Left cardiac atrium (tissue), 4 donors: Measurements from ENCODE around the gene BRD8. TPM values are rescaled to one million over a fixed set of nuclear protein-coding genes. Genes with fewer than 3 reads are reported as not detected.
A peak's percentile ranks its signal among the peaks of the same experiment; 100 is the strongest.
"Not testable (repeated sequence)": the region's sequence is repeated elsewhere in the genome, so short reads cannot be mapped to it uniquely, and the experiment has no call there.

Experiments
- ATAC-seq, 2 donors: fragments of 200-7000 bp; cut with Tn5 transposase; one replicate each; pipeline ENCODE4 v1.9.1; 2020; ENCODE audit warnings: mild to moderate bottlenecking in 2 of 2, moderate library complexity in 2 of 2
- DNase-seq: peaks from one replicate; pipeline ENCODE4 v3.0.0-alpha.2; 2020
- intact Hi-C, 2 donors: fragments of 100-400 bp; cut with DNase I; formaldehyde crosslinking; loops; one replicate each; pipeline versions ENCODE4 v1.14.1 to v1.15.1; 2022 to 2023
- total RNA-seq, 2 donors: library from RNA; stranded (reverse); fragmentation: NEBNext Ultra II Directional; extraction: Animal tissue kit (Norgen Biotek cat#: 25700); gene quantifications; one replicate each; pipeline ENCODE4 v1.2.1, GENCODE V29; 2021
- donor health status: DM: no; HTN: yes; CAD: no.
- donor health status: DM: no; HTN: yes; CAD: no; lungs with severe emphysema.
- donor health status: DM: yes; HTN: yes; CAD: no.
- donor health status: Dilated cardiomyopathy.

Gene BRD8
- total RNA-seq, 2 donors from 2014 or later = 19.8 to 34.7 TPM

DNA sequence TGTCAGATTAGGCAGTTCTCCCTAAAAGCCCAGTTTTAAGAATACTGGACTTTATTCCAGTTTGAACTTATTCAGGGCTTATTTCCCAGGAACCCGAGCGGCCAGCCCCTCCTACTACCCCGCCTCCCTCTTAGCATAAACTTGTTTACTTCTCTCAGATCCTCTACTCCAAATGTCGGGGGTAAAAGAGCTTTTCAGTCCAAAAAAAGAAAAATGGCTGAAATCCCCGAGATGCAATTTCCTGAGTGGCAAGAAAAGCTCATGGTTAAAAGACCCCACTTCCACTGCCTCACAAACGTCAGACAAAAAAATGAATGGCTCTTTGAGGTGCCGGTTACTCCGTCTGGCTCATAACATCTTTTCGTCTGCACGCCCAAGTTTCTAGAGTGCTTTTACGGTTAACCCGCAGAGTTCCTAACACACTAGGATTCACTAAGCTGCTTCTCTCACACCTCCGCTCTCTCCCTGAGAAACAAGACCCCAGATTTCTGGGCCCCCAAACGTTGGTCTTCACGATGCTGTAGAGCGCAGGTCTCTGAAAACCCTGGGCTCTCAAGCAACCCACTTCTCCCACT, 402 bp downstream of the BRD8 start:
- ATAC-seq (peak; percentile 50 to 61), DNase-seq (peak; percentile 28)
- intact Hi-C loops = no loop called here

- intact Hi-C loops = no loop called here
- no peak for DNase-seq
- ATAC-seq = no peak
These were observed 8.1 kb downstream of the BRD8 start for GRCh38 chr5:138170299-138170698.

DNA sequence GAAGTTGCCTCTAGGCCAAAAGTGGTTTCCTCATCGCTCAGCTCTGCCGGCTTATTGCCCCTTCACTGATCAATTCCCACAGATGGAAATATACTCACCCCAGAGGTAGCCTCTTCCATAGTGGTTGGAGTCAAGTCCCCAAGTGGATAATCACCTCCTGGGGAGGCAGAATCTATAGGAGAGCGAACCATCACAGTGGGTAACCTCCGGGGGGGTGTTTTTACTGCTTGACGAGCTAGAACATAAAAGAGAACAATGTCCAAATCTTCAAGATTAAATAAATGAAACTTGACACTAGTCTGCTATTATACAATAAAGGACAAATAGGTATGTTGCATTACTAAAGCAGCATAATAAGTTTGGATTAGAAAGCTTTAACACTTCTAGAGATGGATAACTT, 9.3 kb downstream of the BRD8 start:
- no peak for ATAC-seq
- intact Hi-C loops = no loop called here
- DNase-seq = no peak

- no peak for ATAC-seq
- no peak for DNase-seq
- intact Hi-C loops = no loop called here
These were observed 14.7 kb downstream of the BRD8 start for GRCh38 chr5:138163721-138164120.

GRCh38 chr5:138160706-138161105, 17.7 kb downstream of the BRD8 start:
- intact Hi-C loops = no loop called here
- no peak for ATAC-seq
- DNase-seq = no peak

DNA sequence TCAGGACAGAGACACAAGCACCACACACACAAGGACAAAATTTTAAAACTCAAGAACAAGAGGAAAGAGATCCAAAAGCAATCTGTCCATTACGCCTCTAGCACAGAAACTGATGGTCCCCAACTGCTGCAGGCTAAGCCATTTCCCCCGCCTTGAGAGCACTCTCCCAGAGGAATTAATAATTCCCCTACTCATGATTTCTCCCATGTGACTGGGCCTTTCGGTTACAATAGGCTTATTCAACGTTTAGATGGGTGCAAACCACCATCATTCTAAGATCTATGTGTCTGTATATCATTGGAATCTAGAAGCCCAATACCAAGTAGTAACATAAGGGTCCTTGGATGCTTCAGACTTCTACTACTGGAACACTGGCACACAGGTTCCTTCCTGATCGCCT, 18.8 kb downstream of the BRD8 start:
- no peak for DNase-seq
- intact Hi-C loops = no loop called here
- ATAC-seq = no peak

GRCh38 chr5:138157626-138158025, 20.8 kb downstream of the BRD8 start:
- no peak for ATAC-seq
- intact Hi-C loops = no loop called here
- no peak for DNase-seq

DNA sequence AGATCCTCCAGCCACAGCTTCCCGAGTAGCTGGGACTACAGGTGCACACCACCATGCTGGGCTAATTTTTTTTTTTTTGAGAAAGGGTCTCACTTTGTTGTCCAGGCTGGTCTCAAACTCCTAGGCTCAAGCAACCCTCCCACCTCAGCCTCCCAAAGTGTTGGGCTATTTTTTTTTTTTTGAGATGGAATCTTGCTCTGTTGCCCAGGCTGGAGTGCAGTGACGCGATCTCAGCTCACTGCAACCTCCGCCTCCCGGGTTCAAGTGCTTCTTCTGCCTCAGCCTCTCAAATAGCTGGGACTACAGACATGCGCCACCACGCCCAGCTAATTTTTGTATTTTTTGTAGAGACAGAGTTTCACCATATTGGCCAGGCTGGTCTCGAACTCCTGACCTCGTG, 22.5 kb downstream of the BRD8 start:
- intact Hi-C loops, DNase-seq, ATAC-seq: not testable (repeated sequence)

GRCh38 chr5:138149530-138149929, 28.9 kb downstream of the BRD8 start:
- intact Hi-C loops = no loop called here
- no peak for ATAC-seq
- DNase-seq = no peak

- DNase-seq (peak; percentile 57), ATAC-seq (peak in 1 of 2 donors; percentile 94)
- intact Hi-C loops = no loop called here
These were observed 29.6 kb downstream of the BRD8 start for GRCh38 chr5:138148811-138149210.

GRCh38 chr5:138143578-138143977, 34.9 kb downstream of the BRD8 start:
- intact Hi-C loops, DNase-seq, ATAC-seq: not testable (repeated sequence)

DNA sequence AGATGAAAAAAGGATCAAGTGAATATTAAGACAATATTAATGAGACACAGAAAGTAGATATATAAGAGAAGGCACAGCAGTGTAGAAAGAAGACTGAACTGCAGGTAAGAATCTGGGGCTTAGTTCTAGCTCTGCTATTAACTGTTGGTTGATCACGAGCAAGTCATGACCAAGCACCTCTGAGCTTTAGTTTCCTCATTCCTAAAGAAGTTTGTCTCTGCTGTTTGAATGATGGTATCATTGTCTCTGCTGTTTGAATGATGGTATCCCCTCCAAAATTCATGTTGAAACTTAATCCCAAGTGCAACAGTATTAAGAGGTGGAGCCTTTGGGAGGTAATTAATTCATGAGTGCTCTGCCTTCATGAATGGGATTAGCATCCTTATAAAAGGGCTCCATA, 36.7 kb downstream of the BRD8 start:
- DNase-seq = no peak
- intact Hi-C loops = no loop called here
- ATAC-seq = no peak

GRCh38 chr5:138140268-138140667, 38.2 kb downstream of the BRD8 start:
- no peak for ATAC-seq
- intact Hi-C loops = no loop called here

GRCh38 chr5:138139781-138140090, 38.7 kb downstream of the BRD8 start:
- DNase-seq (no peak), ATAC-seq (no peak)
- intact Hi-C loops = loop anchor here (10.0 kb wide), 2 partner anchors 105 to 365 kb away; partner anchors contain the start of gene FAM13B (in 1 of the 2)

More at GRCh38 chr5:138140268-138140667, 38.2 kb downstream of the BRD8 start:
- DNase-seq = no peak

- intact Hi-C loops = loop anchor here (10.0 kb wide), 2 partner anchors 104 to 364 kb away; partner anchors contain the start of gene FAM13B (in 1 of the 2)
- ATAC-seq (peak; percentile 89 to 93), DNase-seq (peak; percentile 77)
These were observed 39.3 kb downstream of the BRD8 start, which contains the start of gene NME5 for GRCh38 chr5:138138949-138139780. Gene NME5, minus strand, starts transcription at chr5:138139428. Its CDS starts 648 bp downstream, at chr5:138138780.

GRCh38 chr5:138132543-138132942, 45.9 kb downstream of the BRD8 start:
- intact Hi-C loops = loop anchor here (2.0 to 10.0 kb wide), 4 partner anchors 50 to 358 kb away; partner anchors contain the start of genes FAM13B (in 1 of the 2) and WNT8A (in 1 of the 2)
- DNase-seq (no peak), ATAC-seq (no peak)

DNA sequence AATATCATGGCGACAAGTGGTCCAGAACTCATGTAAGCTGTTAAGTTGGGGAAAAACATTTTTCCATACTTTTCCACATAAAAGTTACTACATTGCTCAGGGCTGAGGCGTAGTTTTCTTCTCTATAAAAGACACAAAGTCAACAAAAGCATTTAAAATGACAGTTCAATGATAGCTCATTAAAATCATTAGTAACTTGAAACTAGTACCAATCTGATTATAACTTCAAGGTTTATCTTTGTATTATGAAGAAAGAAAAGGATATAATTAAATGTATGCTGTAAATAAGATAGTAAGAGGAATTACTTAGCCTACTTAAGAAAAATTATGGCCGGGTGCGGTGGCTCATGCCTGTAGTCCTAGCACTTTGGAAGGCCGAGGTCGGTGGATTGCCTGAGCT, 49.1 kb downstream of the BRD8 start:
- DNase-seq (no peak), ATAC-seq (no peak)
- intact Hi-C loops = no loop called here

DNA sequence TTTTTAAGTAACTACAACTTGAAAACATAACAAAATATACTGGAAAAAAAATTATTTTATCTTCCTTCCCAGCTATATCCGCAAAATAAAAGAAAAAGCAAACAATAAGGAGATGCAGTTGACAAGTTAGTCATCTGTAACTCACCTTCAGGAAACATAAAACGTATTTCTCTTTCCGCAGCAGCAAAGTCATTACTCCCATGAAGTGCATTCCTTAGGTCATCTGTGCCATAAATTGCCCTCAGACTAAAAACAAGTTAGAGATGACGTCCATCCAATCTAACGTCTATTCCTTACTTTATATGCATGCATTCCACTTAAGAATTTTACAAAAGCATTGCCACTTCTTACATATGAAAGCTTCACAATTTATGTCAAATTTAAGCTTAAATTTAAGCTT, 50.1 kb downstream of the BRD8 start:
- DNase-seq (no peak), ATAC-seq (no peak)
- intact Hi-C loops = no loop called here

DNA sequence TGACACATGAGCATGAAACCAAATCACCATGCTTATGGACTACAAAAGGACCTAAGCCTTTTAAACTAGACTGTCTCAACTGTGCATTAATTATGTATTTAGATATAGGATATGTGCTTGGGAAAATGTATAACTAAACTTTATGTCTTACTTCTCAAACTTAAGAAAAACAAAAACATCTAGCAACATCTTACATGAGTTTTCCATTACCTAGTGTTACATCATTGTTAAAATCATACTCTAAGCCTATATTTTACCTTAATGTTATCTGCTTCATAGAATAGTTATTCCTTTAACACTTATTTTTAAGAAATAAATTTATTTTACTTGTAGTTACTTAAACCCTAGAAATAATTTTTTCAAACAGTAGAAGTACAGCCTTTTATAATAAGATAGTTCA, 63.2 kb downstream of the BRD8 start:
- no peak for ATAC-seq
- DNase-seq = no peak
- intact Hi-C loops = no loop called here

DNA sequence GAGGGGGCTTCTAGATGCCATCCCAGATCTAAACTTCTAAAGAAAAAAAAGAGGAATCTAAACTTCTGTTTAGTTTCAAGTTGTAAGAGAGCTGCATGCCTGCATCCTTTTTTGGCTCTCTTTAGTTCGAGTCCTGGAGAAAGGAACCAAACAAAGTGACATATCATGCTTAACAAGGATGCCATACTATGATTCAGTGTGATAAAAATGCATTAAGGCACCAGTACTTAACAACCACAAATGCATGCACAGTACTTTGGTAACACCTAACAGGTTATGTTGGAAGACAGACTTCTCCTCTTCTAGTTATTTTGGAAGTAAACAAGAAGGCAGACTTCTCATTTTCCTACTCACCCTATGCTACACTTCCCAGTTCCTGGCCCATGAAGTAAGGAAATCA, 66.5 kb downstream of the BRD8 start:
- no peak for ATAC-seq
- DNase-seq = no peak
- intact Hi-C loops = no loop called here

DNA sequence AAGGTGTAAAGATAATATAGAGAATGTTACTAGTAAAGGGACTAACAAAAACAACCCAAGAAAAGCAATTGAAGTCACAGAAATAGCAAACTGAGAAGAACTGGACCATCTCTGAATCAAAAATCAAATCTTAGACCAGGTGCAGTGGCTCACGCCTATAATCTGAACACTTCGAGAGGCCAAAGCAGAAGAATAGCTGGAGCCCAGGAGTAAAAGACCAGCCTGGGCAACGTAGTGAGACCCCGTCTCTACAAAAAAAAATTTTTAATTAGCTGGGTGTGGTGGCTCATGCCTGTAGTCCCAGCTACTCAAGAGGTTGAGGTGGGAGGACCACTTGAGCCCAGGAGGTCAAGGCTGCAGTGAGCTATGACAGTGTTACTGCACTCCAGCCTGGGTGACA, 67.2 kb downstream of the BRD8 start:
- ATAC-seq (no peak), DNase-seq (no peak)
- intact Hi-C loops = no loop called here
